ENCODE results near the gene TBX22. TPM values are rescaled to one million over a fixed set of nuclear protein-coding genes. Genes with fewer than 3 reads are reported as not detected.
"Not testable (repeated sequence)": the region's sequence is repeated elsewhere in the genome, so short reads cannot be mapped to it uniquely, and the experiment has no call there.

The TBX22 gene
- total RNA-seq, 1 donor from 2014 or later: not detected

DNA sequence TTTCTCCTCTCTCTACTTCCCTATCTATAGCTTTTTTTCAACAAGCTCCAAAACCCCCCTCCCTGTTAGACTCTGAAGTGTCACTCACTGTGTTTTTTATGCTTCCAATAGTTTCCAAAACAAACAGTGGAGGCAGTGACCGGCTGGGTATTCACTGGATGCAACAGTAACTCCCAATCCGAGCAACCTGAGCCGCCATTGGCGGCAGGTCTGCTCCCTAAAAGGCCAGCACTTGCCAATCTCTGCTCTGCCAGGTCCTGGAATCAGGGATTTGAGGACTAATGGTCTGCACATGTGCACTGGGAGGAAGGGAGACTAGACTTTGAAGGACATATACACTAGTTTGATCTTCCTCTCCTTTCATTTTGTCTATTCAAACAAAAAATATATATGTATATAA is 7.1 kb downstream of the TBX22 start:
- H3K9me3 Mint-ChIP-seq: no peaks in the 10 kb centered on the region
- TF ChIP-seq, protein P1, sequence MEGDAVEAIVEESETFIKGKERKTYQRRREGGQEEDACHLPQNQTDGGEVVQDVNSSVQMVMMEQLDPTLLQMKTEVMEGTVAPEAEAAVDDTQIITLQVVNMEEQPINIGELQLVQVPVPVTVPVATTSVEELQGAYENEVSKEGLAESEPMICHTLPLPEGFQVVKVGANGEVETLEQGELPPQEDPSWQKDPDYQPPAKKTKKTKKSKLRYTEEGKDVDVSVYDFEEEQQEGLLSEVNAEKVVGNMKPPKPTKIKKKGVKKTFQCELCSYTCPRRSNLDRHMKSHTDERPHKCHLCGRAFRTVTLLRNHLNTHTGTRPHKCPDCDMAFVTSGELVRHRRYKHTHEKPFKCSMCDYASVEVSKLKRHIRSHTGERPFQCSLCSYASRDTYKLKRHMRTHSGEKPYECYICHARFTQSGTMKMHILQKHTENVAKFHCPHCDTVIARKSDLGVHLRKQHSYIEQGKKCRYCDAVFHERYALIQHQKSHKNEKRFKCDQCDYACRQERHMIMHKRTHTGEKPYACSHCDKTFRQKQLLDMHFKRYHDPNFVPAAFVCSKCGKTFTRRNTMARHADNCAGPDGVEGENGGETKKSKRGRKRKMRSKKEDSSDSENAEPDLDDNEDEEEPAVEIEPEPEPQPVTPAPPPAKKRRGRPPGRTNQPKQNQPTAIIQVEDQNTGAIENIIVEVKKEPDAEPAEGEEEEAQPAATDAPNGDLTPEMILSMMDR (IDR thresholded peaks at IDR 0.05): no peak
- intact Hi-C loops (cut with micrococcal nuclease): no loop called here
- no peak overlapping the region for H3K27ac Mint-ChIP-seq
- H3K4me3 Mint-ChIP-seq: no peak overlapping the region
- H3K27me3 Mint-ChIP-seq: peaks cover 1% of the 10 kb centered on the region
- ChIA-PET CTCF (no interaction called here), POLR2A (no interaction called here)
- DNase-seq: no peak
- no peak for ATAC-seq (ENCODE audit: low read depth)
- H3K36me3 Mint-ChIP-seq (ENCODE audit: low read depth): no peaks in the 10 kb centered on the region
- H3K4me1 Mint-ChIP-seq: no peaks in the 10 kb centered on the region

DNA sequence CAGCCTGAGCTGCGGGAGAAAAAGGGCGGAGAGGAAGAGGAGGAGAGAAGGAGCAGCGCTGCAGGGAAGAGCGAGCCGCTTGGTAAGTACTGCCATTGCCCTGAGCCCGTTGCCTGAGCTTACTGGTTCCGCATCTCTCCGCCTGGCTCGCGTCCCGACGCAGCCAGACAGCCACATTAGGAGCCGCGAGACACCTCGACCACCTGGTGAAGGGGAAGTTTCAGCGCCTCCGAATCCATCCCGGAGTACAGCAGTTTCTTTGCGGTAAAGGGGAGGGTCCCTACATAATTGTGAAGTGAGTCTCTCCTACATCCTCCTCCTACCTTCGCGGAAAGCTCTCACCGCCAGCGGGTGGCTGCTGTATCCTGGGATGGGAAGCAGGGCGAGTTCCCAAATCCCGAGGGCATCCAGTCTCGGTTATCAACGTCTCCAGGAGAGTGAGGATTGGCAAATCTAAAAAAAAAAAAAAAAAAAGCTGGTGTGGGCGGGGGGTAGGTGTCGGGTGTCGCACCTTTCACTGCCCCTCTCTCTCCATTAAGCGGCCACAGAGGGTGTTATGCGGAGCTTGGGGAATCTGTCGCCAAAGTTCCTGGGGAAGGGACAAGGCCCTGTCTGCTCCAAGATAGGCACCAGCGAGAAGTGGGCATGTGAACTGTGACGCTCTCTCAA is 7.9 kb downstream of the TBX22 start:
- ChIA-PET POLR2A (no interaction called here), CTCF (no interaction called here)
- no peaks in the 10 kb centered on the region for H3K4me1 Mint-ChIP-seq
- no peak overlapping the region for H3K27ac Mint-ChIP-seq
- no peaks in the 10 kb centered on the region for H3K9me3 Mint-ChIP-seq
- H3K36me3 Mint-ChIP-seq (ENCODE audit: low read depth): no peaks in the 10 kb centered on the region
- no peak for DNase-seq
- no peak overlapping the region for H3K4me3 Mint-ChIP-seq
- TF ChIP-seq, protein P1 (IDR thresholded peaks at IDR 0.05): no peak
- H3K27me3 Mint-ChIP-seq: peaks cover 1% of the 10 kb centered on the region
- no peak for ATAC-seq (ENCODE audit: low read depth)
- intact Hi-C loops (cut with micrococcal nuclease): no loop called here

DNA sequence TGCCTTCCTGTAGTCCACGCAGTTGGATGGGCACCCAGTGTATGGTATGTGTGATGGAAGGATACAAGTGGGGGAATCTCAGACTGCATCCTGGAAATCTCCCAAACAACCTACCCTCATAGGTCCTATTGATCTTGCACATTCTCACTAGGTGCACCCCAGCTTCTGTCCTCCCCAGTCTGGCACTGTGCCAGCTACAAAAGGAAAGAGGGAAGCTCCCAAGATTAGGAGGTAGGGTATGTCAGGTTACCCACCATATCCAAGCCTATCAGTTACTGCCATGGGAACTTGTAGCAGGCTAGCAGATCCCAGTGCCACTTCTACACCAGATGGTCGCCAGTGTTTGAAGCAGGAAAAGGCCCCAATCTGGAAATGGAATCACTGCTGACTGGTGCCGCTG is 11.6 kb downstream of the TBX22 start:
- intact Hi-C loops (cut with micrococcal nuclease): no loop called here

DNA sequence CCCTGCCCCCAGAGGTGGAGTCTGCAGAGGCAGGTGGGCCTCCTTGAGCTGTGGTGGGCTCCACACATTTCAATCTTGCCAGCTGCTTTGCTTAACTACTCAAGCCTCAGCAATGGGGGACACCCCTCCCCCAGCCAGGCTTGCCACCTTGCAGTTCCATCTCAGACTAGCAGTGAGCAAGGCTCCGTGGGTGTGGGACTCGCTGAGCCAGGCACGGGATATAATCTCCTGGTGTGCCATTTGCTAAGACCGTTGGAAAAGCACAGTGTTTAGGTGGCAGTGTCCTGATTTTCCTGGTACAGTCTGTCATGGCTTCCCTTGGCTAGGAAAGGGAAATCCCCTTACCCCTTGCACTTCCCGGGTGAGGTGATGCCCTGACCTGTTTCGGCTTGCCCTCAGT is 51.6 kb downstream of the TBX22 start:
- H3K4me1 Mint-ChIP-seq; ATAC-seq (ENCODE audit: low read depth); intact Hi-C loops (cut with micrococcal nuclease); H3K9me3 Mint-ChIP-seq; H3K4me3 Mint-ChIP-seq; CTCF ChIA-PET; DNase-seq; POLR2A ChIA-PET; H3K27me3 Mint-ChIP-seq; H3K36me3 Mint-ChIP-seq (ENCODE audit: low read depth); H3K27ac Mint-ChIP-seq: not testable (repeated sequence)

More for the DNA sequence above, 11.6 kb downstream of the TBX22 start:
- no peaks in the 10 kb centered on the region for H3K4me1 Mint-ChIP-seq
- TF ChIP-seq, protein P1 (IDR thresholded peaks at IDR 0.05): no peak
- H3K4me3 Mint-ChIP-seq: no peak overlapping the region
- ATAC-seq (ENCODE audit: low read depth) (no peak), DNase-seq (no peak)
- no peaks in the 10 kb centered on the region for H3K36me3 Mint-ChIP-seq (ENCODE audit: low read depth)
- H3K9me3 Mint-ChIP-seq: no peaks in the 10 kb centered on the region
- H3K27me3 Mint-ChIP-seq: peaks cover 1% of the 10 kb centered on the region
- H3K27ac Mint-ChIP-seq: no peak overlapping the region
- CTCF ChIA-PET: no interaction called here
- POLR2A ChIA-PET: no interaction called here

DNA sequence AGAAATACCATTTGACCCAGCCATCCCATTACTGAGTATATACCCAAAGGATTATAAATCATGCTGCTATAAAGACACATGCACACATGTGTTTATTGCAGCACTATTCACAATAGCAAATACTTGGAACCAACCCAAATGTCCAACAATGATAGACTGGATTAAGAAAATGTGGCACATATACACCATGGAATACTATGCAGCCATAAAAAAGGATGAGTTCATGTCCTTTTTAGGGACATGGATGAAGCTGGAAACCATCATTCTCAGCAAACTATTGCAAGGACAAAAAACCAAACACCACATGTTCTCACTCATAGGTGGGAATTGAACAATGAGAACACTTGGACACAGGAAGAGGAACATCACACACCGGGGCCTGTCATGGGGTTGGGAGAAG is 61.1 kb downstream of the TBX22 start:
- intact Hi-C loops (cut with micrococcal nuclease); H3K36me3 Mint-ChIP-seq (ENCODE audit: low read depth); CTCF ChIA-PET; H3K4me3 Mint-ChIP-seq; ATAC-seq (ENCODE audit: low read depth); H3K27me3 Mint-ChIP-seq; H3K9me3 Mint-ChIP-seq; H3K4me1 Mint-ChIP-seq; POLR2A ChIA-PET; H3K27ac Mint-ChIP-seq; DNase-seq: not testable (repeated sequence)
